Activated T-helper 2 cell treated with anti-CD3 and anti-CD28 coated beads, Interferon-gamma antibody, Interleukin-2, Interleukin-4, amounts not matched to agents 10 μg/mL and 5 μg/mL and 100 μg/mL, durations not matched to agents 14 hours and 24 hours and 36 hours (primary cell): Measurements from ENCODE around the gene C5orf63. TPM values are rescaled to one million over a fixed set of nuclear protein-coding genes. Genes with fewer than 3 reads are reported as not detected.

Experiments used
- DNase-seq: peaks from one replicate; pipeline ENCODE4 v3.0.0; 2021; ENCODE audit warnings: low spot score
- H3K27ac Mint-ChIP-seq: one replicate; pipeline ENCODE4 v1.8.0; 2021; ENCODE audit warnings: mixed read lengths
- H3K27me3 Mint-ChIP-seq: one replicate; pipeline ENCODE4 v1.8.0; 2021; ENCODE audit warnings: low read depth, mixed read lengths
- H3K36me3 Mint-ChIP-seq: one replicate; pipeline ENCODE4 v1.8.0; 2021; ENCODE audit warnings: low read depth, mixed read lengths
- H3K4me1 Mint-ChIP-seq: one replicate; pipeline ENCODE4 v1.8.0; 2021; ENCODE audit warnings: low read depth, mixed read lengths
- H3K4me3 Mint-ChIP-seq: one replicate; pipeline ENCODE4 v1.8.0; 2021; ENCODE audit warnings: low read depth, mild to moderate bottlenecking, moderate library complexity, mixed read lengths
- H3K9me3 Mint-ChIP-seq: one replicate; pipeline ENCODE4 v1.8.0; 2021; ENCODE audit warnings: mixed read lengths
- intact Hi-C: fragments of 100-400 bp; cut with micrococcal nuclease; formaldehyde crosslinking; loops from one replicate; pipeline ENCODE4 v1.15.1; 2023
- total RNA-seq: library from RNA; stranded (reverse); gene quantifications from 2 replicates; pipeline ENCODE4 v1.2.3, GENCODE V29; 2022

The C5orf63 gene
- total RNA-seq, 1 donor from 2014 or later: 6.1 TPM

DNA sequence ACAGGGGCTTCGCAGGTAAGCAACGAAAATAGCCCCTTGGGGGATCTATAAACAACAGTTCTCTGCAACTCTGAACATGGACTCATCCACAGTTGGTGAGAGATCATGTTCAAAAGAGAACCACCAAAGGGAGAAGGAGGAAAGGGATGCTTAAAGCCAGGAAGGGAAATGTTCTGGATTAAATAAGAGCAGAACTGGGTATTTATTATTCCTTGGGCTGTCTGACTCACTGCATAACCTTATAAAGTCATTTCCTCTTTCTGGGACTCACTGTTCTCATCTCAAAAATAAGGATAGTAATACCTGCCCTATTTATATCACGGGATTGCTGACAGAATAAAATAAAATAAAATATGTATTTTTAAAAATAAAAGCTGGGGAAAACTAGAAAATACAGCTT lies 31.7 kb downstream of the C5orf63 start:
- Mint-ChIP-seq H3K27ac (no peak overlapping the region), H3K4me1 (peaks cover 4% of the 10 kb centered on the region)
- intact Hi-C loops: no loop called here

DNA sequence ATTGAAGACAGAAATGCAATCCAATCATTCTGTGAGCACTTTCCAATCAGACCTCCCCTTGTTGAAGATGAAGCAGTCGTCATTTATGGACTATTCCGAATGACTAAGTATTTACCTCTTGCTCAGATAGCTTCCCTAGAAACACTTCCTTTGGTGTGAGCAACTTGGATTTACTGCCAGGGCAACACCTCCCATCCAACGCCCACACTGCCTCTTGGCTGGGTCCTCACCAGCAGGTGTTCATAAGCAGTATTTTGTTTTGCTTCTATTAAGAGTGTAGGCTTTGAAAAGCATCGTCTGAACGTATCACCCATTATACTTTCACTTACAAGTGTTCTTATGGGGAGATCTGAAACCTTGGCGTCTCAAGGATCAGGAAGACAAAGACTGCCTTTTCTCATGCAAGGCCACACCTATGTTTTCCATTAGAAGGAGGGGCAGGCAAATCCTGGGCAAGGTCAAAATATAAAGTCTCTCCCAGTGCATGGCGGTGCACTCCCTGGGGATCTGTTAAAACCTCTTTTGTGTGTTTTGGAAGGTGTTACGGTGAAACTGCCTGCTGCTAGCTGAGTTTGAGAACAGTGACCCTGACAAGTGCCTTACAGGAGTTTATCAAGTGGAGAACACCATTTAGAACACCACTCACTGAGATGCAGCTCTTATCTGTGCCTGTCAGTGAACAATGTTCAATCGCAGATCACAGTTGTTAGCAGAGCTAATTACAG lies 32.3 kb downstream of the C5orf63 start:
- Mint-ChIP-seq H3K4me3 (no peak overlapping the region), H3K4me1 (peaks cover 4% of the 10 kb centered on the region), H3K27ac (no peak overlapping the region), H3K9me3 (no peaks in the 10 kb centered on the region), H3K36me3 (no peaks in the 10 kb centered on the region), H3K27me3 (peaks cover 3% of the 10 kb centered on the region)
- DNase-seq: no peak
- intact Hi-C loops: no loop called here

More for the DNA sequence above, 31.7 kb downstream of the C5orf63 start:
- no peaks in the 10 kb centered on the region for H3K27me3 Mint-ChIP-seq
- no peak overlapping the region for H3K4me3 Mint-ChIP-seq
- no peak for DNase-seq
- no peaks in the 10 kb centered on the region for H3K9me3 Mint-ChIP-seq
- no peaks in the 10 kb centered on the region for H3K36me3 Mint-ChIP-seq

DNA sequence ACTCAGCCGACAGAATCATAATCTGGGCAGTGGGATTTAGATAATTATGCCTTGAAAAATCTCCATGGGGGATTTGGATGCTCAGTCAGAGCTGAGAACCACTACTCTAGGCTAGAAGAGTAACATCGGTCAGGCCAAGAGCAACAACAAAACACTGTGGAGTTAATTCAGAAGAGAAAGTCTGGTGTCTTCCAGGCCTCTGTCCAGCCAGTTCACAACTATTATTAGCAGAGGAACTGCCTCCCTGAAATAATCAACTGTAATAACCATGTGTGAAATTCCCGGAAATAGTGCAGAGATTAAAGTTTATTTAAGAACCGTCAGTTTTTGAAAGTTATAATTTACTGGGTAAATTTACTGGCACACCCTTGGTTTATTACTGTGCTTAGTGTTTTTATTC lies 34.8 kb downstream of the C5orf63 start:
- H3K36me3 Mint-ChIP-seq: no peaks in the 10 kb centered on the region
- H3K4me3 Mint-ChIP-seq: no peak overlapping the region
- H3K9me3 Mint-ChIP-seq: no peaks in the 10 kb centered on the region
- H3K27ac Mint-ChIP-seq: no peak overlapping the region
- intact Hi-C loops: no loop called here
- peaks cover 10% of the 10 kb centered on the region for H3K27me3 Mint-ChIP-seq
- H3K4me1 Mint-ChIP-seq: peaks cover 4% of the 10 kb centered on the region
- DNase-seq: no peak

DNA sequence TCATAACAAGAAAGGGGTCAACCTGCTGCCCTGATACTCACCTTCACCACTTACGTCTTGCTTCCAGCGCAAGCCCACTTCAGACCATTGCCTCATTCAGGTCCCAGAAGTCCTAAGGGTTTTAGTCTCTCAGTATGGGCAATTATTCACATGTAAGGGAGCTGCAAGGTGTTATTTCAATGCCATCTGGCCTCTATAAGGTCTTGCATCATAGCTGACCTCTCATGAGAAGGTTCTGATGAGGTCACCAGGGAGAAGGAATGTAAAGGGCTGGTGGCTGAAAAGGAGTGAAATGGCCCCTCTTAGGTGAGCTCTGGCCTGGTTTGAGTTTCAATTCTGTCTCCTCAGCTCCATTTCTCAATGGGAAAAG lies 41.5 kb downstream of the C5orf63 start:
- Mint-ChIP-seq H3K4me1 (peaks cover 15% of the 10 kb centered on the region), H3K9me3 (no peaks in the 10 kb centered on the region), H3K36me3 (no peaks in the 10 kb centered on the region), H3K27me3 (peaks cover 41% of the 10 kb centered on the region), H3K4me3 (peak overlapping the region; percentile 86), H3K27ac (peak overlapping the region; percentile 12)
- intact Hi-C loops: loop anchor here (5.0 kb wide), 4 partner anchors 180 to 1050 kb away; partner anchors contain the start of genes PRRC1 and SLC12A2
- DNase-seq: no peak

DNA sequence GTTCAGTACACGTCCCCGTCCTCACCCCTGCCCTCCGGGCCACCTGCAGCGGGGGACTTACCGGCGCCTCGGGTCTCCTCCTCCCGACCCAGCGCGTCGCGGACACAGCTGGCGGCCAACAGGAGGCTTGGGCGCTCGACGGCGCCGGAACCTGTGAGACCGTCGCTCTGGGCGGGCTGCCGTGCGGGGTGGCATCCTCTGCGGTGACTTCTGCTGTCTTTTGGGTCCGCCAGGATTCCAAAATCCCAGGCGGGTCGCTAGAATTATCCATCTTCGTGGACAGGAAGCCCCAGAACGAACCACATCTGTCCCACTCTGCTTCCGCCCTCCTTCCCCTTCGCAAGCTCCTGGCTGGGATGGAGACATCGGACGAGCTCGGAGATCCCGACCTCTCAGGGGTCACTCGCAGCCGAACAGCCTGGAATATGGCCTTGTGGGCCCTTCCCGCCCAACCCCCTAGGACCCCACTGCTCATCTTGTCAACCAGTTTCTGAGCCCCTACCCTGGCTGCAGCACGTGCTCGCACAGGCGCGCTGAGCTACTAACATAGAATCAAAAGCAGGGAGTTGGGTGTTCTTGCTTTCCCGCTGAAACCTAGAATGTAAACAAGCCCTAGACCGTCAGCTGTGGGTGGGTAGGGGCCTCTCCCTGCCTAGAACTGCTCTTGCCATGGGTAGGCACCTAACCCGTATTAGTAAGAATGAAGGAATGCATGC lies 42.0 kb downstream of the C5orf63 start:
- intact Hi-C loops: loop anchor here (5.0 kb wide), 4 partner anchors 179 to 1051 kb away; partner anchors contain the start of genes PRRC1 and SLC12A2
- Mint-ChIP-seq H3K4me3 (peak overlapping the region; percentile 86), H3K36me3 (no peaks in the 10 kb centered on the region), H3K27me3 (peaks cover 44% of the 10 kb centered on the region), H3K9me3 (no peaks in the 10 kb centered on the region), H3K4me1 (peaks cover 15% of the 10 kb centered on the region), H3K27ac (peak overlapping the region; percentile 33)
- DNase-seq: no peak

DNA sequence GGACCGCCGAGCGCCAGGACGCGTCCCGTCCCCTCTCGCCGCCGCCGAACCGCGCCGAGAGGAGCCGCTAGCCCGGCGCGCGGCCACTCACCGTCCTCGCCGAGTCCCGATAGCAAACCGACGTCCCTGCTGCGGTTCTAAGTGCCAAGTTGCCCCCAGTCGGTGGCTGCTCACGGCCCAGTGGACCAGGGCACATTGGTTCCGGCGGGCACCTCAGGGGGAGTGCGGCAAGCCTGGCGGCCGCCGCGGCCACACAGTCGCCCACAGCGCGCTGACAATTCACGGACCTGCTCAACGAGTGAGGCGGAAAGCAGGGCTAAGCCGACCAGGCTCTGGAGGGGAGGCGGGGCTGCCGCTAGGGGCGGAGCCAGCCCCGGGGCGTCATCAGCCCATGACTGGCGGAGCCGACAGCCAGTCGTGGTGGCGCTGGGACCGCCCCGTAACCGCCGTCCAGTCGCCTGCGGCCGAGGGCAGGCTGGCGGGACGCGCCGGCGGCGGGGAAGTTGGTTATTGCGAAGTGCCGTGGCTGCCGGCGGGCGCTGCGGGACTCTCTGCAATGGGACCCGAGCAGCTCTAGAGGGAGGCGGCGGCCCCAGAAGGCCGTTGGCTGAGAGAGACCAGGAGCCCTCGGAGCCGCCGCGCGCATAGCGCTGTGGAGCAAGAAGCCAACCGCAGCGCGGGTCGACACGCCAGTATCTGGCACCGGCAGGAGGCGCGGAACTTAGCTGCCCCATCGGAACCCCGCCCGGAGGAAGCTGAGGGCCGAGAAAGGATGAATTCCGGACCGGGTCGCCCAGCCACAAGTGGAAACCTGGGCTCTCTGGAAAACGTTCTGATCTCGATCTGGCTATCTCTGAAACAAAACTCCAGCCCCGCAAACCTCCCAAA lies 42.8 kb downstream of the C5orf63 start, which contains the start of gene MARCHF3:
Gene MARCHF3, minus strand, starts transcription at position 300 of the 888 bp plus-strand sequence. CDS start 112,387 bp downstream, outside the sequence.
- intact Hi-C loops: loop anchor here (1.0 to 5.0 kb wide), 7 partner anchors 42 to 1052 kb away; partner anchors contain the start of genes C5orf63, PRRC1 and SLC12A2
- peak within 1 kb of the TSS; percentile 86 for H3K4me3 Mint-ChIP-seq
- peaks cover 15% of the 10 kb centered on the region for H3K4me1 Mint-ChIP-seq
- peaks cover 42% of the 10 kb centered on the region for H3K27me3 Mint-ChIP-seq
- H3K9me3 Mint-ChIP-seq: no peaks in the 10 kb centered on the region
- H3K36me3 Mint-ChIP-seq: no peaks in the 10 kb centered on the region
- peak within 1 kb of the TSS; percentile 38 for H3K27ac Mint-ChIP-seq
- DNase-seq: peak; percentile 94

DNA sequence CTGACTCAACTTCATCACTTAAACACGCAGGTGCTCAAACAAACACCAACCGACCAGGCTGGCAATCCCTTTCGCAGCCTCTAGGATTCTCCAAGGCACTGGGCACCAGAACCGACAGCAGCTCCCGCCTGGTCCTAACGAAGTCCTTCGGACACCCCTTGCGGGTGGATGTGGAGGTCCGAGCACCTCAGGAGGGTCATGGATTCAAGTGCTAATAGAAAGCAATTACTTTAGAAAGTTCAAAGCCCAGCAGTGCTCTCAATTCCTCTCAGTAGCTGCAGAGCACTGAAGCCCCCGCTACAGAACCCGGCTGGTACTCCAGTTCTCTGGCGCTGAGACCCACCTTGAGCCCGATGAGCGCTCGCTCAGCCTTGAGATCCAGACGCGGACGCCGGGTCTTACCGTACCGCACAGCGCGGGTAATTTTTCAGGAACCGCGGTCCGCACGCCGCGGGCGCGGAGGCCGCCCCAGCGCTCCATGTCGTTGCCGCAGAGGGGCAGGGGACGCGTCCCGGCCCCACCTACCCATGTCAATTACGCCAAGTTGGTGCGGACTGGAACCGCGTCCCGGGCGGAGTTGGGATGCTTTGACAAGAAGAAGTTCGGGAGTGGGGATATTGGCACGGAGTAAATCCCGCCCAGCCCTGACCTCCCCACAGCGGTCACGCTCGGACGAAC lies 43.6 kb downstream of the C5orf63 start:
- no peaks in the 10 kb centered on the region for H3K36me3 Mint-ChIP-seq
- peak; percentile 26 for DNase-seq
- H3K27ac Mint-ChIP-seq: no peak overlapping the region
- peak overlapping the region; percentile 81 for H3K4me3 Mint-ChIP-seq
- H3K4me1 Mint-ChIP-seq: peaks cover 15% of the 10 kb centered on the region
- peaks cover 44% of the 10 kb centered on the region for H3K27me3 Mint-ChIP-seq
- intact Hi-C loops: loop anchor here (1.0 to 5.0 kb wide), 7 partner anchors 41 to 1053 kb away; partner anchors contain the start of genes C5orf63, PRRC1 and SLC12A2
- H3K9me3 Mint-ChIP-seq: no peaks in the 10 kb centered on the region

DNA sequence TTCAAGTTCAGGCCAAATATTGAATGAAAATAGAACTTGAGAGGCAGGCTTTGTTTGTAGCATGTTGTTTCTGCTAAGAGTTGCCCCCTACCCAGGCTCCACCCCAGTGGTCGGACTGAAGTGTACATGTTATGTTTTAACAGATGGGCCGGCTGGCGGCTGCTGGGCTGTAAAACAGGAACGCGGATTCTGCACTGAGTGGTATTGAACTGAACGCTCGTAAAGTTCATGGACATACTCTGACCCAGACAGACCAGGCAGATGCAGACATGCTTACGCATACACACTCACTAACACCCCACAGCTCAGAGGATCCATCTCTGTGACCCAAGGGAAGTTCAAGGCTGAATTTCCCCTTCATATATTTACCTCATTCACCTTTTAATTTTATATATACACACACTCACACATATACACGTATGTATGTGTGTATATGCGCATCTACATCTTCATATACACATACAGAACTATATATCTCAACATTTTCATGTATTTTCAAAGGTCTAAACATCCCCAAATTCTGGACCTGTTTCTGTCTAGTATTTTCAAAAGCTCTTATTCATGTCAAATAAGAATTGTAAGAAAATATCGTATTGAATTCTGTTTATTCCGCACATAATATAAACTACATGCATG lies 44.4 kb downstream of the C5orf63 start:
- intact Hi-C loops: no loop called here
- Mint-ChIP-seq H3K4me1 (peaks cover 16% of the 10 kb centered on the region), H3K9me3 (no peaks in the 10 kb centered on the region), H3K27me3 (peaks cover 42% of the 10 kb centered on the region), H3K27ac (no peak overlapping the region), H3K36me3 (no peaks in the 10 kb centered on the region), H3K4me3 (peak overlapping the region; percentile 81)
- DNase-seq: no peak

DNA sequence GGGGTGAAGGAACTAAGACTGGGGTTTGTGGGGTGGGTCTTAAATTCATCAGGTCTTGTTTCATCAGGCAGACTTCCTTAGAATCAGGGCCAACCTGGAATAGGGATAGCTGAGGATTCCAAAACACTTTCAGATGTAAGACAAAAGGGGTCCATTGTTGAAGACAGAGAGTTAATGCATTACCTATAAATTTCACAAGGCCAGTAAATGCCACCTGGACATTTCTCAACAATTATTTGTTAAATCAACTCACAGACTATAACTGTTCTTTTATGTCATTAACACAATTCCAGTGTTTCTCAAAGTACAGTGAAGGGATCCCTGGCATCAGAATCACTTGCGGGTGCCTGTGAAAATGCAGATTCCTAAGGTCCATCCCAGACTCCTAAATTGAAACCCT lies 45.8 kb downstream of the C5orf63 start:
- no peak for DNase-seq
- Mint-ChIP-seq H3K27me3 (peaks cover 37% of the 10 kb centered on the region), H3K27ac (no peak overlapping the region), H3K4me3 (no peak overlapping the region), H3K9me3 (no peaks in the 10 kb centered on the region), H3K4me1 (peaks cover 18% of the 10 kb centered on the region), H3K36me3 (no peaks in the 10 kb centered on the region)
- intact Hi-C loops: no loop called here

DNA sequence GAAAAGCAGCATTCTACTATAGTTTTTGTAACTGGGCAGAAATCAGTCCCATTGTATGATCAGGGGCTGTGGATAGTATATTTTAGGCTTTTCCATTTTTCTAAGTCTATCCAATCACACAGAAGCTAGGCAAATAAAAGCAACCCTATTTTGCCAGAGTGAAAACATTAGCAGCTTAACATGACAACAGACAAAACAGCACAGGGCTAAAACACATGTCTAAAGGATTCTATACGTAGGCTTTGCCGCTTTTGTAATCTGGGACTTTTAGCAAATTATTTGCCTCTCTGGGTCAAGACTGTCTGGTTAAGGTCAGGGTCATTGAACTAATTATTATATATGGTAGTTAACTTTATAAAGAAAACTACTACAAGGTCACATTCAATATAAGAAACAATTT lies 47.1 kb downstream of the C5orf63 start:
- H3K36me3 Mint-ChIP-seq: no peaks in the 10 kb centered on the region
- H3K27ac Mint-ChIP-seq: no peak overlapping the region
- H3K4me1 Mint-ChIP-seq: peaks cover 12% of the 10 kb centered on the region
- peaks cover 27% of the 10 kb centered on the region for H3K27me3 Mint-ChIP-seq
- no peaks in the 10 kb centered on the region for H3K9me3 Mint-ChIP-seq
- DNase-seq: no peak
- no peak overlapping the region for H3K4me3 Mint-ChIP-seq
- intact Hi-C loops: no loop called here

DNA sequence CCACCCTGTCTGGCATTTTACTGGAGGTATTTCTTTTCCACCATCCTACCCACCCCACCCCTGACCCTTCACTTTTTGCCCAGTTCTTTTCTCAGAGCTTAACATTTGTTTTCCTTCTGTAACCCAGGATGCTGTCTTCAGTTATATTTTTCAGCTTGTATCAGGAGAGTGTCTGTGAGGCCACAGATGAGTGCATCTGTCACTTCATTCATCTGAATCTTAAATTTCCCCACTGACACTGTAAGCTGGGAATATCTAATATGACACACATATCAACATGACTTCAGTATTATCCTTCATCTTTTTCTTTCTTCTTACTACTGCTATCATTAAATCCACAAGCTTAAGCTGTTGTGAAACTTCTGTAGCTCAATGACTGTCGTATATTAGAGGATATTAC lies 47.8 kb downstream of the C5orf63 start:
- Mint-ChIP-seq H3K36me3 (no peaks in the 10 kb centered on the region), H3K4me1 (peaks cover 11% of the 10 kb centered on the region), H3K27me3 (peaks cover 27% of the 10 kb centered on the region), H3K27ac (no peak overlapping the region), H3K9me3 (no peaks in the 10 kb centered on the region), H3K4me3 (no peak overlapping the region)
- intact Hi-C loops: no loop called here
- no peak for DNase-seq
